Measurements from ENCODE around the gene SEMA6C.

Gene SEMA6C

DNA sequence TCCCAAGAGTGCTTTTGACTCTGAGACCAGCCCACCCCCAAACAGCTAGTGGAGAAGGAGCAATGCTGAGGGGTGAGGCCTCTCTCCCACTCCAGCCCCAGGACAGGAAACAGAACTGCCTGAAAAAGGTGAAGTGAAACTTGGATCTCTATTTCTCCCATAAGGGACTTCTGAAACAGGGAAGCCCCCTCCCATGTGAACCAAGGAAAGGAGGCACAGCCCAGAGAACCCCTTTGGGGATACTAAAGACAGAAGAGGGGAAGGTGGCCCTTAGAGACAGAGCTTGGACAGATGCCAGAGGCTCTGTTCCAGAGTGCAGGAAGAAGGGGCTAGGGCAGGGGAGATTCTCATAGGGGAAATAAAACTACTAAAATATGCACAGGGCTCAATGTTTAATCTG, 12.9 kb upstream of the SEMA6C start:
- no peak overlapping the region for H3K4me3 ChIP-seq (ENCODE audit: low read depth, low read length)
- H3K4me1 ChIP-seq (ENCODE audit: control insufficient read depth, insufficient read depth, low read length) = no peaks in the 10 kb centered on the region
- ChIA-PET POLR2A (interaction anchor here (1.2 kb wide), 1 partner anchor 60 kb away, joined by 3 read pairs; no protein-coding TSS in a partner anchor), CTCF (interaction anchor here (0.6 to 6.4 kb wide), 3 partner anchors 60 to 704 kb away, joined by 3 to 124 read pairs (median 6); partner anchors contain the start of gene MLLT11)
- TF ChIP-seq ZNF169 (tag by site-specific recombination; IDR thresholded peaks at IDR 0.05) (no peak), ZNF549 (tag by site-specific recombination; IDR thresholded peaks at IDR 0.05) (no peak), ZNF473 (tag by site-specific recombination; IDR thresholded peaks at IDR 0.05) (no peak), SP2 (tag by site-specific recombination; IDR thresholded peaks at IDR 0.05) (no peak), ZIC2 (tag by site-specific recombination; IDR thresholded peaks at IDR 0.05) (no peak), ZNF394 (tag by site-specific recombination; IDR thresholded peaks at IDR 0.05; ENCODE audit: borderline replicate concordance) (no peak), ZNF174 (tag by site-specific recombination; IDR thresholded peaks at IDR 0.05) (no peak), ZNF184 (tag by site-specific recombination; IDR thresholded peaks at IDR 0.05) (no peak), ZNF544 (tag by site-specific recombination; IDR thresholded peaks at IDR 0.05) (no peak), PRDM1 (tag by site-specific recombination; IDR thresholded peaks at IDR 0.05) (no peak), ZBTB7A (tag by site-specific recombination; IDR thresholded peaks at IDR 0.05; ENCODE audit: low read depth) (no peak), ZNF37A (tag by site-specific recombination; IDR thresholded peaks at IDR 0.05) (no peak)
- TF ChIP-seq, protein P1, sequence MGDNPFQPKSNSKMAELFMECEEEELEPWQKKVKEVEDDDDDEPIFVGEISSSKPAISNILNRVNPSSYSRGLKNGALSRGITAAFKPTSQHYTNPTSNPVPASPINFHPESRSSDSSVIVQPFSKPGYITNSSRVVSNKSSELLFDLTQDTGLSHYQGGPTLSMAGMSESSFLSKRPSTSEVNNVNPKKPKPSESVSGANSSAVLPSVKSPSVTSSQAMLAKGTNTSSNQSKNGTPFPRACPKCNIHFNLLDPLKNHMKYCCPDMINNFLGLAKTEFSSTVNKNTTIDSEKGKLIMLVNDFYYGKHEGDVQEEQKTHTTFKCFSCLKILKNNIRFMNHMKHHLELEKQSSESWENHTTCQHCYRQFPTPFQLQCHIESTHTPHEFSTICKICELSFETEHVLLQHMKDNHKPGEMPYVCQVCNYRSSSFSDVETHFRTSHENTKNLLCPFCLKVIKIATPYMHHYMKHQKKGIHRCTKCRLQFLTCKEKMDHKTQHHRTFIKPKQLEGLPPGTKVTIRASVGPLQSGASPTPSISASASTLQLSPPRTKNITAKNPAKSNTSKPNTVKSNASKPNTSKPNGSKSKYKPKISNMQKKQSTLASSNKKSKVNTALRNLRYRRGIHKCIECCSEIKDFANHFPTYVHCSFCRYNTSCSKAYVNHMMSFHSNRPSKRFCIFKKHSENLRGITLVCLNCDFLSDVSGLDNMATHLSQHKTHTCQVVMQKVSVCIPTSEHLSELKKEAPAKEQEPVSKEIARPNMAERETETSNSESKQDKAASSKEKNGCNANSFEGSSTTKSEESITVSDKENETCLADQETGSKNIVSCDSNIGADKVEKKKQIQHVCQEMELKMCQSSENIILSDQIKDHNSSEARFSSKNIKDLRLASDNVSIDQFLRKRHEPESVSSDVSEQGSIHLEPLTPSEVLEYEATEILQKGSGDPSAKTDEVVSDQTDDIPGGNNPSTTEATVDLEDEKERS (tag by site-specific recombination; IDR thresholded peaks at IDR 0.05) = no peak
- TF ChIP-seq, protein P2, sequence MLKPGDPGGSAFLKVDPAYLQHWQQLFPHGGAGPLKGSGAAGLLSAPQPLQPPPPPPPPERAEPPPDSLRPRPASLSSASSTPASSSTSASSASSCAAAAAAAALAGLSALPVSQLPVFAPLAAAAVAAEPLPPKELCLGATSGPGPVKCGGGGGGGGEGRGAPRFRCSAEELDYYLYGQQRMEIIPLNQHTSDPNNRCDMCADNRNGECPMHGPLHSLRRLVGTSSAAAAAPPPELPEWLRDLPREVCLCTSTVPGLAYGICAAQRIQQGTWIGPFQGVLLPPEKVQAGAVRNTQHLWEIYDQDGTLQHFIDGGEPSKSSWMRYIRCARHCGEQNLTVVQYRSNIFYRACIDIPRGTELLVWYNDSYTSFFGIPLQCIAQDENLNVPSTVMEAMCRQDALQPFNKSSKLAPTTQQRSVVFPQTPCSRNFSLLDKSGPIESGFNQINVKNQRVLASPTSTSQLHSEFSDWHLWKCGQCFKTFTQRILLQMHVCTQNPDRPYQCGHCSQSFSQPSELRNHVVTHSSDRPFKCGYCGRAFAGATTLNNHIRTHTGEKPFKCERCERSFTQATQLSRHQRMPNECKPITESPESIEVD (tag by site-specific recombination; IDR thresholded peaks at IDR 0.05) = no peak
- TF ChIP-seq, protein P3, sequence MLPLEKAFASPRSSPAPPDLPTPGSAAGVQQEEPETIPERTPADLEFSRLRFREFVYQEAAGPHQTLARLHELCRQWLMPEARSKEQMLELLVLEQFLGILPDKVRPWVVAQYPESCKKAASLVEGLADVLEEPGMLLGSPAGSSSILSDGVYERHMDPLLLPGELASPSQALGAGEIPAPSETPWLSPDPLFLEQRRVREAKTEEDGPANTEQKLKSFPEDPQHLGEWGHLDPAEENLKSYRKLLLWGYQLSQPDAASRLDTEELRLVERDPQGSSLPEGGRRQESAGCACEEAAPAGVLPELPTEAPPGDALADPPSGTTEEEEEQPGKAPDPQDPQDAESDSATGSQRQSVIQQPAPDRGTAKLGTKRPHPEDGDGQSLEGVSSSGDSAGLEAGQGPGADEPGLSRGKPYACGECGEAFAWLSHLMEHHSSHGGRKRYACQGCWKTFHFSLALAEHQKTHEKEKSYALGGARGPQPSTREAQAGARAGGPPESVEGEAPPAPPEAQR (tag by site-specific recombination; IDR thresholded peaks at IDR 0.05) = no peak
- TF ChIP-seq, protein P4, sequence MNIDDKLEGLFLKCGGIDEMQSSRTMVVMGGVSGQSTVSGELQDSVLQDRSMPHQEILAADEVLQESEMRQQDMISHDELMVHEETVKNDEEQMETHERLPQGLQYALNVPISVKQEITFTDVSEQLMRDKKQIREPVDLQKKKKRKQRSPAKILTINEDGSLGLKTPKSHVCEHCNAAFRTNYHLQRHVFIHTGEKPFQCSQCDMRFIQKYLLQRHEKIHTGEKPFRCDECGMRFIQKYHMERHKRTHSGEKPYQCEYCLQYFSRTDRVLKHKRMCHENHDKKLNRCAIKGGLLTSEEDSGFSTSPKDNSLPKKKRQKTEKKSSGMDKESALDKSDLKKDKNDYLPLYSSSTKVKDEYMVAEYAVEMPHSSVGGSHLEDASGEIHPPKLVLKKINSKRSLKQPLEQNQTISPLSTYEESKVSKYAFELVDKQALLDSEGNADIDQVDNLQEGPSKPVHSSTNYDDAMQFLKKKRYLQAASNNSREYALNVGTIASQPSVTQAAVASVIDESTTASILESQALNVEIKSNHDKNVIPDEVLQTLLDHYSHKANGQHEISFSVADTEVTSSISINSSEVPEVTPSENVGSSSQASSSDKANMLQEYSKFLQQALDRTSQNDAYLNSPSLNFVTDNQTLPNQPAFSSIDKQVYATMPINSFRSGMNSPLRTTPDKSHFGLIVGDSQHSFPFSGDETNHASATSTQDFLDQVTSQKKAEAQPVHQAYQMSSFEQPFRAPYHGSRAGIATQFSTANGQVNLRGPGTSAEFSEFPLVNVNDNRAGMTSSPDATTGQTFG (tag by site-specific recombination; IDR thresholded peaks at IDR 0.05; ENCODE audit: borderline replicate concordance) = no peak
- TF ChIP-seq, protein P5, sequence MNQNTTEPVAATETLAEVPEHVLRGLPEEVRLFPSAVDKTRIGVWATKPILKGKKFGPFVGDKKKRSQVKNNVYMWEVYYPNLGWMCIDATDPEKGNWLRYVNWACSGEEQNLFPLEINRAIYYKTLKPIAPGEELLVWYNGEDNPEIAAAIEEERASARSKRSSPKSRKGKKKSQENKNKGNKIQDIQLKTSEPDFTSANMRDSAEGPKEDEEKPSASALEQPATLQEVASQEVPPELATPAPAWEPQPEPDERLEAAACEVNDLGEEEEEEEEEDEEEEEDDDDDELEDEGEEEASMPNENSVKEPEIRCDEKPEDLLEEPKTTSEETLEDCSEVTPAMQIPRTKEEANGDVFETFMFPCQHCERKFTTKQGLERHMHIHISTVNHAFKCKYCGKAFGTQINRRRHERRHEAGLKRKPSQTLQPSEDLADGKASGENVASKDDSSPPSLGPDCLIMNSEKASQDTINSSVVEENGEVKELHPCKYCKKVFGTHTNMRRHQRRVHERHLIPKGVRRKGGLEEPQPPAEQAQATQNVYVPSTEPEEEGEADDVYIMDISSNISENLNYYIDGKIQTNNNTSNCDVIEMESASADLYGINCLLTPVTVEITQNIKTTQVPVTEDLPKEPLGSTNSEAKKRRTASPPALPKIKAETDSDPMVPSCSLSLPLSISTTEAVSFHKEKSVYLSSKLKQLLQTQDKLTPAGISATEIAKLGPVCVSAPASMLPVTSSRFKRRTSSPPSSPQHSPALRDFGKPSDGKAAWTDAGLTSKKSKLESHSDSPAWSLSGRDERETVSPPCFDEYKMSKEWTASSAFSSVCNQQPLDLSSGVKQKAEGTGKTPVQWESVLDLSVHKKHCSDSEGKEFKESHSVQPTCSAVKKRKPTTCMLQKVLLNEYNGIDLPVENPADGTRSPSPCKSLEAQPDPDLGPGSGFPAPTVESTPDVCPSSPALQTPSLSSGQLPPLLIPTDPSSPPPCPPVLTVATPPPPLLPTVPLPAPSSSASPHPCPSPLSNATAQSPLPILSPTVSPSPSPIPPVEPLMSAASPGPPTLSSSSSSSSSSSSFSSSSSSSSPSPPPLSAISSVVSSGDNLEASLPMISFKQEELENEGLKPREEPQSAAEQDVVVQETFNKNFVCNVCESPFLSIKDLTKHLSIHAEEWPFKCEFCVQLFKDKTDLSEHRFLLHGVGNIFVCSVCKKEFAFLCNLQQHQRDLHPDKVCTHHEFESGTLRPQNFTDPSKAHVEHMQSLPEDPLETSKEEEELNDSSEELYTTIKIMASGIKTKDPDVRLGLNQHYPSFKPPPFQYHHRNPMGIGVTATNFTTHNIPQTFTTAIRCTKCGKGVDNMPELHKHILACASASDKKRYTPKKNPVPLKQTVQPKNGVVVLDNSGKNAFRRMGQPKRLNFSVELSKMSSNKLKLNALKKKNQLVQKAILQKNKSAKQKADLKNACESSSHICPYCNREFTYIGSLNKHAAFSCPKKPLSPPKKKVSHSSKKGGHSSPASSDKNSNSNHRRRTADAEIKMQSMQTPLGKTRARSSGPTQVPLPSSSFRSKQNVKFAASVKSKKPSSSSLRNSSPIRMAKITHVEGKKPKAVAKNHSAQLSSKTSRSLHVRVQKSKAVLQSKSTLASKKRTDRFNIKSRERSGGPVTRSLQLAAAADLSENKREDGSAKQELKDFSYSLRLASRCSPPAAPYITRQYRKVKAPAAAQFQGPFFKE (tag by site-specific recombination; IDR thresholded peaks at IDR 0.05; ENCODE audit: borderline replicate concordance) = no peak
- H3K9me3 ChIP-seq (ENCODE audit: control insufficient read depth, insufficient read depth, low read depth, low read length) = no peaks in the 10 kb centered on the region
- no peak overlapping the region for H3K27ac ChIP-seq (ENCODE audit: extremely low read depth, low read depth, low read length)
- peaks cover 12 to 61% of the 10 kb centered on the region in 2 experiments for H3K36me3 ChIP-seq (ENCODE audit: control insufficient read depth in 2 of 2, insufficient read depth in 1 of 2, low read length in 2 of 2)
